Stimulated activated CD4-positive, alpha-beta T cell treated with anti-CD3 and anti-CD28 coated beads, Interleukin-1b, Interleukin-23, amount 100 ng/mL, for 1 hour (primary cell): ENCODE results near the gene ADAM21.
"Not testable (repeated sequence)": the region's sequence is repeated elsewhere in the genome, so short reads cannot be mapped to it uniquely, and the experiment has no call there.

Source experiments
- DNase-seq, 2 donors: peaks; one replicate each; pipeline ENCODE4 v3.0.0-alpha.2; 2020; ENCODE audit warnings: low read depth in 2 of 2

The ADAM21 gene

GRCh38 chr14:70451874-70452273 lies at the start of gene ADAM21:
Gene ADAM21, plus strand, starts transcription at chr14:70452174. Its CDS starts 5,326 bp downstream, at chr14:70457500.
- DNase-seq, result no peak

- not testable (repeated sequence) for DNase-seq
These were observed 48.6 kb upstream of the ADAM21 start for GRCh38 chr14:70403335-70403734.

- not testable (repeated sequence) for DNase-seq
These were observed 45.8 kb upstream of the ADAM21 start for GRCh38 chr14:70406216-70406615.

DNA sequence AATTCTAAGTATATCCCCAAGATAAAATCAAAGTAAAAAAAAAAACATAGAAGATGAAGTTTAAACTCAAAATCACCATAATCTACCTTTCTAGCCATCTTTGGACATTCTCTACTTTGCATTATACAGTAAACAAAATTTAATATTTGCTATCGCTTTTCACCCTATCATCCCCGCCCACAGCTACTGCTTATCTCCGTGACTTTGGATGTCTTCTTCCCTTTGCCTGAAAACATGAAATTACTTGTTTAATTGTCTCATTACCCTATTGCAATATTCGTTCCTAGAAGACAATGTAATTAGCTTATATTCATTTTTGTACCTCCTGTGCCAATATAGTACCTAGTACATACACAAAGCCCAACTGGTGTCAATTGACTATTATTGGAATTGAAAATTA lies 44.4 kb upstream of the ADAM21 start:
- no peak for DNase-seq

DNA sequence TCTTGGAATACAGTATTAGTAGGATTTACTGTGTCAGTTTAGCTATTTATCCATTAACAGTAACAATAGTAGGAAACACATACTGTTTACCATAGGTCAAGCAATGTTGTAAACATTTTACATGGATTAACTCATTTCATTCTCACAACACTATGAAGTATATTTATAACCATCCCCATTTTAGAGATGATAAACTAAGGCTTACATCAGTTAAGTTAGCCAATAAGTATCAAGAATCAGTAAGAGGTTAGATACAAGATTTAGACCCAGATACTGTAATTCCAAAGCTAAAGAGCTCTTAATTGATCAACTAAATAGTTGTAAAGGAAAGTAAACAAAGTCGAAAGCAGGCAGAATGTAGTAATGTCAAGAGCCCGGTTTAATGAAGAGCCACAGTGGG lies 36.2 kb upstream of the ADAM21 start:
- DNase-seq, result no peak

DNA sequence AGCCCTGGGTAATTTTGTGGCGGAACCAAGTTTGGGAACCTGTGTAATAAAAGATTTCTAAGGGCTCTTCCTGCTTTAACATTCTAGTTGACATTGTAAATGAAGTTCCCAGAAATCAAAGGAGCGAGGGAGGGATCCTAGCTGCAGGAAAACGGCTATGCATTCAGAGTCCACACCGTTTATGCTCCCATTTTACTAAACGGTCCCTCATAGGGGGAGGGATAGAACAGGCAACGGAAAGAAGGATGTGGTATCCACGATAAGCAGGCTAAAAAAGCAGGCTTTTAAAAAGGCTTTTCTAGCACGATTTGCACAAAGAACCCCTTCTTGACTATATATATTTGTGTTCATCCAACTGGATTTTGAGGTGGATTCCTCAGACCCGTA lies 35.6 kb upstream of the ADAM21 start:
- no peak for DNase-seq

- DNase-seq, result peak in 1 of 2 donors; percentile 11
These were observed 35.1 kb upstream of the ADAM21 start, which contains the start of gene SYNJ2BP for GRCh38 chr14:70416725-70417349. Gene SYNJ2BP, minus strand, starts transcription at chr14:70417090. Its CDS starts 127 bp downstream, at chr14:70416963.

DNA sequence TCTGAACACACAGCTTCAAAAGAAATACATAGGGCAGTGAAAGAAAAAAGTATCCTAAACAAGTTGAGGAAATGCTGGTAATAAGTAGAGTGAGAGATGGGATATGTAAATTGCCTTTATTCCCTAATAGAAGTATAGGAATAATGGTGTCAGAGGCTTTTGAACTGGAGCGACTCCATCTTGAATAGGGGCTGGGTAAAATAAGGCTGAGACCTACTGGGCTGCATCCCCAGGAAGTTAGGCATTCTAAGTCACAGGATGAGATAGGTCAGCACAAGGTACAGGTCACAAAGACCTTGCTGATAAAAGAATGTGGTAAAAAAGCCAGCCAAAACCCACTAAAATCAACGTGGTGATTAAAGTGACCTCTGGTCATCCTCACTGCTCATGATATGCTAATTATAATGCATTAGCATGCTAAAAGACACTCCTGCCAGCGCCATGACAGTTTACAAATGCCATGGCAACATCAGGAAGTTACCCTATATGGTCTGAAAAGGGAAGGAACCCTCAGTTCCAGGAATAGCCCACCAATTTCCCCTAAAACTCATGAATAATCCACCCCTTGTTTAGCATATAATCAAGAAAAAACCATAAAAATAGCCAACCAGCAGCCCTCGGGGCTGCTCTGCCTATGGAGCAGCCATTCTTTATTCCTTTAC lies 32.6 kb upstream of the ADAM21 start:
- not testable (repeated sequence) for DNase-seq

DNA sequence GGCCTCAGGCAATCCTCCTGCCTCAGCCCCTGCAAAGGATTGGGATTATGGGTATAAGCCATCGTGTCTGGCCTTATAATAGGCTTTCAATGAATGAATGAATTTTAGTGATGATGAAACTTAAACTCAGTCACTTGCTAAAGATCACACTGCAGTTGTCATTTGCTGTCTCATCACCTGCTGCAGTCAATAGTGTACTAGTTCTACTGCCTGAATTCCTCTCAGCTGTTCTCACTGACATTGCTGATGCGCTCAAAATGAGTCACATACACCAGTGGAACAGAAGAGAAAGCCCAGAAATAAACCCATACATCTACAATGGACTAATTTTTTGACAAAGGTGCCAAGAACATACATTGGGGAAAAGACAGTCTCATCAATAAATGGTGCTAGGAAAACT lies 29.4 kb upstream of the ADAM21 start:
- no peak for DNase-seq

DNA sequence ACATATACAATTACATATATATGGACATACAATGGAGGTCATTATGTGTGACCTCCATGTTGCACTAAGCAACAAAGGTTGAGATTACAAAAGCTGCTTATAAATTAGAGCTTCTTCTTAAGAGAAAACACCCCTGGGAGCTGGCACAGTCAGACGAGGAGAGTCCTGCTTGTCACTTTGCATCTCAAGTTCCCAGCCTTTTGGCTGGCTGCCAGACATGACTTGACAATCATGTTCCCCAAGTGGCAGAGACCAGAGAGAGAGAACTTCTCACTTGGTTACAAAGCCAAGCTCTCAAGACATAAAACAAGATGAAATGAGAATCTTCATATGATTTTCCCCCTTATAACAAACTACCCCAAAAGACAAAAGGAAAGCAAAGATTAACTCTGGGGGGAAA lies 26.6 kb upstream of the ADAM21 start:
- DNase-seq, result no peak

DNA sequence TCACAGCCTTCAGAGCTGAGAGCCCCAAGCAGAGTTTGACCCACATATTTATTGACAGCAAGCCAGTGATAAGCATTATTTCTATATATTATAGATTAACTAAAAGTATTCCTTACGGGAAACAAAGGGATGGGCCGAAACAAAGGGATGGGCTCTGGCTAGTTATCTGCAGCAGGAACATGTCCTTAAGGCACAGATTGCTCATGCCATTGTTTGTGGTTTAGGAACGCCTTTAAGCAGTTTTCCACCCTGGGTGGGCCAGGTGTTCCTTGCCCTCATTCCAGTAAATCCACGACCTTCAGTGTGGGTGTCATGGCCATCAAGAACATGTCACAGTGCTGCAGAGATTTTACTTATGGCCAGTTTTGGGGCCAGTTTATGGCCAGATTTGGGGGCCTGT lies 25.4 kb upstream of the ADAM21 start:
- DNase-seq, result not testable (repeated sequence)

DNA sequence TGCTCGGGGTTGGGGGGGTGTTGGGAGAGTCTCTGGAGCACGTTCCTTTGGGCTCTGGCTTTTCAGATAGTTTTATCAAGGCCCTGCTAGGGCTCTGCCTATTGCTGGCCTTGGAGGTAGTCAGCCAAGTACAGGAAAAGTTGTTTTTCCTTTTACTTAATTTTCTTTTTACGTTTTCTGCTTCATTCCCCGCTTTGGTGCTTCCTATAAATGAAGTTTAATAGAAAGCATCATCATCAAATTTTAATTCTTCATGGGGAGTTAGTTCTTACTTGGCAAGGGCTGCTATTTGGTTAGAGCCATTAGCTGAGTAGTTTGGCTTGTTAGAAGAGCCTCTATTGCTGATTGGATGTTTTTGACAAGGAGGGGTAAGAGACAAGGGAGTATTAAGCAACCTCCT lies 15.1 kb upstream of the ADAM21 start:
- DNase-seq, result no peak

- no peak for DNase-seq
These were observed 10.3 kb upstream of the ADAM21 start for GRCh38 chr14:70441641-70442040.

DNA sequence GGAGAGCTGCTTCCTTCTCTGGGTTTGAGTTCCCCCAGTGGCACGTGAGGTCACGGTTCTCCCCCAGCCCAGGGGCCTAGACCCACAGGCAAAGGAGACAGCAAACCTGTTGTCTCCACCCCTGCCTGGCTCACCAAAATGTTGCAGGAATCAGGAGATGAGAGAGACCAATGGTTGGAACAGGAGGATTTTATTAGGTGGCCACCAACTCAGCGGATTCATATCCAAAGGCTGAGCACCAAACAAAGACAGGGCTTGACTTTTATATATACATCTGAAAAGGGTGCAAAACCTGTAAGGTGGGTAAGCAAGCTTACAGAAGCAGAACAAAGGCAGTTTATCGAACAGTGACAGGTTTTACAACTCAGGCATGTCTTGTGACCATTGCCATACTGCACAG lies 9.2 kb upstream of the ADAM21 start:
- DNase-seq, result no peak

DNA sequence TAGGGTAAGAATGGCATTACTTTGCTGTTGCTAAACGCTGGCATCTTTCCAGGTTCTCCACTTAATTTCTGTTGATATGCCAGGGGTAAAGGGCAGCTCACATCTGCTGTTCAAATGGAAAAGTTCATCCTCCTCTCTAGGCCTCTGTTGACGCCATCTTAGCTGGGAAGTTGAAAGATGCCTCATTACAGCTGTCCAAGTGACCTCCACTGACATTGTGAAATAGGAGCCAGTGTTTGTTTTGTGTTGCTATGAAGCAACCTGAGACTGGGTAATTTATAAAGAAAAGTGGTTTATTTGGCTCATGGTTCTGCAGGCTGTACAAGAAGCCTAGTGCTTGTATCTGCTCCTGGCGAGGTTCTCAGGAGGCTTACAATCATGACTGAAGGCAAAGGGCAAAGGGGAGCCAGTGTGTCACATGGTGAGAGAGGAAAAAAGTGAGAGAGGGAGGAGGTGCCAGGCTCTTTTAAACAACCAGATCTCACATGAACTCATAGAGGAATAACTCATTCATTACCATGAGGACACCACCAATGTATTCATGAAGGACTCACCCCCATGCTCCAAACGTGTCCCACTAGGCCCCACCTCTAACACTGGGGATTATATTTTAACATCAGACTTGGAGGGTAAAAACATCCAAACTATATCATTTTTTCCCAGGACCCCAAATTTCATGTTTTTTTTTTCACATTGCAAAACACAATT lies 3.2 kb upstream of the ADAM21 start:
- DNase-seq, result no peak

DNA sequence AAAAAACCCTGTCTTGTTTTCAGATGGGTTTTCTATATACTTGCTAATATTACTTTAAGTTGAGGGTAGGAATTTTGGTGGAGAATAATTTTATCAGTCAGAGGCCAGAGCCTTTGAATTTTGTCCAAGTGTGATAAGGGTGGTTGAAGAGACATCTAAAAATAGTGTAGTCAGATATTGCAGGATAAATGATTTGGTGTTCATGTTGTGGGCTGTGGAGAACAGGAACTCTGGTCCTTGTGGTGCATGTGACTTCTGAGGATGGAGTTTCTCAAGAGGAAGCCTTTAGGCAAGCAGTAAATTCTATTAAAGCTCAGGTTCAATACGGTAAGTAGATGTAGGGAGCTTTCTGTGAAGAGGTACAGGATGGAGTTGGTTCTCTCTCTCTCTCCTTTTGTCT lies 2.8 kb downstream of the ADAM21 start:
- DNase-seq, result no peak

DNA sequence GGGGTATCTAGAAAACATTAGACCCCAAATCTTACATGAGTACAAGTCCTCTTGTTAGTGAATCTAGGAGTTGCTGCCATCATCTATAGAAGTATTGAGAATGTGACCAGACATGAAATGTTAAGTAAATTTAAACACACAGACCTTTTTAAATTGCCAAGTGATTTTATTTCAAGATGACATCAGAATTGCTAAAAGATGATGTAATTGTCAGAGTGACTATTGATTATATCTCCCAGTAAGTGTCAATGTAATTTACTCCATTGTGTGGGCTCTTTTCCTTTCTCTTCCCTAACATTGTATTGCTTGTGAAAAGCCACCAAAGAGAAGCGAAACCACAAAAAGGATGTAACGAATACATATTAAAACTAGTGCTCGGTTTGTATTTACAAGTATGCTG lies 16.8 kb downstream of the ADAM21 start:
- DNase-seq, result no peak

DNA sequence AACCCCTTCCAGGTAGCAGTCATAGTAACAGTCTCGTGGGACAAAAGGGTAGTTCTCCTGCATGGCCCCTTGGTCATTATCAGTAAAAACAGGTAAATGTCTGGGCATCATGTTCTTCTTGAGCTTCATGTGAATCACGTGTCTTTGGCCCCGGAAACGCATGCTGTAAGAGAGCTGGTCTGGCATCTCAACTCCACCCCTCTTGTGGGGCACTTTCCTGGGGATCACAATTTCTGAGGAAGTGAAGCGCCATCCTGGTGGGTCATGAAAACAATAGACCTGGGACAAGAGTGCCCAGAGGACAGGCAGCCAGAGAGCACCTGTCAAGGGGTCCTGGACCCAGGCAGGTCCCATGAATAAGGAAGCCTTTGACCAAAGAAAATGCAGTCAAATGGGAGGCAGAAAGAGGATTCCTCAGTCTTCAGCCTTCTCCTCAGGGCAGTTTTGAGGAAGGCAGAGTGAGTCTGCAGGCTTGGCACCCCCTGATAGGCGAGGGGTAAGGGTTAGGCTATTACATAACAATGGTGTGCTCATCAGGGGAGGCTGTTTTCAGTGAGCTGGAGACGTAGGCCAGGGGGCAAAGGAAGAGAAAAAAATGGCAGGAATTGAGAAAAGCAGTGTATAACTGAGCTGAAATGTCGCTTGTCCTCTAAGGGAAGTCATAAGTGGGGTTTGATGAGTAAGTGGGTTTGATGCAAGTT lies 19.0 kb downstream of the ADAM21 start:
- DNase-seq, result not testable (repeated sequence)

GRCh38 chr14:70472253-70473159 lies 20.5 kb downstream of the ADAM21 start:
- DNase-seq, result no peak

DNA sequence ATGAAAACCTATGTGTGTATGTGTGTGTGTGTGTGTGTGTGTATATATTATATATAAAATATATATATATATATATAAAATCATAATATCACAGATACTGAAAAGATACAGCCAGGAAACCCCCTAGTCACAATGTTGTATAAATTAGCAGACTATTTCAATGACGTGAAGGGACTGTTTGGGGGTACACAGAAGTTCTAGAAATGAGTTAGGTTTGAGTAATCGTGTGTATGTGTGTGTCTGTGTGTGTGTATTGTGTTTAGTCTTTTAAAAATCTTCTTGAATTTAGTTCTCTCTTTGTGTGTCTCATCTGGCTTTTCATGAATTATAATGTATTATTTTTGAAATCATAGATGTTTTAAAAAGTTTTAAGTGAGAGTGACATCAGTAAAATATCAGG lies 21.9 kb downstream of the ADAM21 start:
- no peak for DNase-seq

- DNase-seq, result not testable (repeated sequence)
These were observed 23.5 kb downstream of the ADAM21 start for GRCh38 chr14:70475459-70475858.
